Right renal pelvis (tissue), 4 donors: ENCODE measurements around the gene GPRASP3. TPM values are rescaled to one million over a fixed set of nuclear protein-coding genes. Genes with fewer than 3 reads are reported as not detected.
A peak's percentile ranks its signal among the peaks of the same experiment; 100 is the strongest.
"Not testable (repeated sequence)": the region's sequence is repeated elsewhere in the genome, so short reads cannot be mapped to it uniquely, and the experiment has no call there.

ENCODE experiments used
- DNase-seq, 4 donors: peaks; one replicate each; pipeline ENCODE4 v3.0.0-alpha.2; 2013; ENCODE audit warnings: low read depth in 4 of 4, low spot score in 3 of 4, missing footprints in 1 of 4
- polyA plus RNA-seq, 4 donors: library from polyadenylated mRNA; unstranded; fragments of 120-200 nt; gene quantifications; one replicate each; pipeline ENCODE4 v1.2.1, GENCODE V29; 2013; ENCODE audit not compliant: insufficient read length in 4 of 4

GPRASP3 gene
- polyA plus RNA-seq, result 10 to 100 TPM; 16.7 to 22.5 (median 20.0) TPM

GRCh38 chrX:102720237-102721168 lies at the start of gene GPRASP3:
Gene GPRASP3 (plus strand): TSS chrX:102720743. CDS start chrX:102748996, 28,253 bp downstream.
- DNase-seq, result peak in 1 of 4 donors; percentile 53

- no peak for DNase-seq
Observed at GRCh38 chrX:102672856-102673255, 47.7 kb upstream of the GPRASP3 start.

- DNase-seq, result not testable (repeated sequence)
Observed at GRCh38 chrX:102677479-102677878, 43.1 kb upstream of the GPRASP3 start.

GRCh38 chrX:102684772-102685520 lies 35.6 kb upstream of the GPRASP3 start:
- DNase-seq, result no peak

GRCh38 chrX:102694749-102695148 lies 25.8 kb upstream of the GPRASP3 start:
- DNase-seq, result no peak

- DNase-seq, result no peak
Observed at GRCh38 chrX:102696306-102696705, 24.2 kb upstream of the GPRASP3 start.

- no peak for DNase-seq
Observed at GRCh38 chrX:102697494-102697893, 23.0 kb upstream of the GPRASP3 start.

GRCh38 chrX:102708900-102709299 lies 11.6 kb upstream of the GPRASP3 start:
- DNase-seq, result no peak

- peak in 1 of 4 donors; percentile 13 for DNase-seq
Observed at GRCh38 chrX:102711872-102712215, 8.7 kb upstream of the GPRASP3 start.

- peak in 1 of 4 donors; percentile 37 for DNase-seq
Observed at GRCh38 chrX:102712216-102712966, 8.2 kb upstream of the GPRASP3 start, which contains the start of gene GPRASP2. Gene GPRASP2 (plus strand): TSS chrX:102712448. CDS start chrX:102714870, 2,422 bp downstream.

- DNase-seq, result peak in 1 of 4 donors; percentile 54
Observed at GRCh38 chrX:102712981-102713625, 7.4 kb upstream of the GPRASP3 start.

GRCh38 chrX:102714994-102715393 lies 5.5 kb upstream of the GPRASP3 start:
- no peak for DNase-seq

GRCh38 chrX:102715967-102716366 lies 4.6 kb upstream of the GPRASP3 start:
- no peak for DNase-seq

GRCh38 chrX:102721169-102721506 lies 595 bp downstream of the GPRASP3 start:
- DNase-seq, result not testable (repeated sequence)

- DNase-seq, result no peak
Observed at GRCh38 chrX:102723456-102723855, 2.9 kb downstream of the GPRASP3 start.

GRCh38 chrX:102727761-102728160 lies 7.2 kb downstream of the GPRASP3 start:
- DNase-seq, result no peak

- no peak for DNase-seq
Observed at GRCh38 chrX:102728646-102729045, 8.1 kb downstream of the GPRASP3 start.

GRCh38 chrX:102739657-102740056 lies 19.1 kb downstream of the GPRASP3 start:
- no peak for DNase-seq

- DNase-seq, result no peak
Observed at GRCh38 chrX:102744307-102744706, 23.8 kb downstream of the GPRASP3 start.

- DNase-seq, result peak in 1 of 4 donors; percentile 10
Observed at GRCh38 chrX:102745513-102745856, 24.9 kb downstream of the GPRASP3 start.
